Thoracic aorta (tissue), 2 donors: Measurements from ENCODE around the gene ANKRD33B. TPM values are rescaled to one million over a fixed set of nuclear protein-coding genes. Genes with fewer than 3 reads are reported as not detected.

Experiments
- ATAC-seq: fragments of 150-250 bp; one replicate; pipeline ENCODE4 v1.8.0; 2017; ENCODE audit warnings: low read depth; ENCODE audit not compliant: insufficient number of reproducible peaks, low FRiP score
- DNase-seq: peaks from one replicate; pipeline ENCODE4 v3.0.0-alpha.2; 2020; ENCODE audit warnings: low spot score
- H3K27ac ChIP-seq, 2 donors: fragments of 200-600 bp; sonication (generic); 1 replicate in 1 of 2; 2 replicates in 1 of 2; pipeline ENCODE4 v1.5.1; 2016; ENCODE audit warnings: mild to moderate bottlenecking in 2 of 2, moderate library complexity in 2 of 2
- H3K27me3 ChIP-seq: fragments of 200-600 bp; sonication (generic); replicated peaks from 2 replicates; pipeline ENCODE4 v1.6.0; 2016; ENCODE audit warnings: mild to moderate bottlenecking; ENCODE audit not compliant: insufficient read depth
- H3K36me3 ChIP-seq: fragments of 200-600 bp; sonication (generic); one replicate; pipeline ENCODE4 v1.5.1; 2016
- H3K4me1 ChIP-seq, 2 donors: fragments of 200-600 bp; sonication (generic); 1 replicate in 1 of 2; 2 replicates in 1 of 2; pipeline versions ENCODE4 v1.5.1 to v1.6.0; 2016; ENCODE audit warnings: low read depth in 2 of 2, mild to moderate bottlenecking in 1 of 2; ENCODE audit not compliant: control insufficient read depth in 1 of 2
- H3K4me3 ChIP-seq: fragments of 200-600 bp; sonication (generic); 2 replicates; pipeline ENCODE4 v1.5.1; 2016; ENCODE audit warnings: mild to moderate bottlenecking
- H3K9me3 ChIP-seq: fragments of 200-600 bp; sonication (generic); 2 replicates; pipeline ENCODE4 v1.5.1; 2016
- CTCF ChIP-seq: fragments of 200-600 bp; sonication (generic); IDR thresholded peaks from one replicate; pipeline ENCODE4 v1.5.1; 2019; ENCODE audit warnings: antibody characterized with exemption
- total RNA-seq, 2 donors: library from RNA; depleted of rRNA; stranded (reverse); fragments of >200 nt; gene quantifications; one replicate each; pipeline versions ENCODE4 v1.1.0 to v1.2.3, GENCODE V29; 2016

Gene ANKRD33B
- total RNA-seq, 2 donors from 2014 or later, result 4.9 to 5.7 TPM

GRCh38 chr5:10556289-10556807 lies 7.5 kb upstream of the ANKRD33B start:
- DNase-seq (no peak), ATAC-seq (no peak)
- Histone ChIP-seq H3K27me3 (no peaks in the 10 kb centered on the region), H3K36me3 (no peaks in the 10 kb centered on the region), H3K27ac (no peak overlapping the region), H3K4me1 (peaks cover 10 to 14% of the 10 kb centered on the region in 2 donors), H3K9me3 (no peaks in the 10 kb centered on the region), H3K4me3 (no peak overlapping the region)
- no peak for TF ChIP-seq CTCF

GRCh38 chr5:10556893-10557746 lies 6.8 kb upstream of the ANKRD33B start:
- H3K4me3 ChIP-seq, result no peak overlapping the region
- DNase-seq (no peak), ATAC-seq (no peak)
- no peaks in the 10 kb centered on the region for H3K27me3 ChIP-seq
- H3K9me3 ChIP-seq, result no peaks in the 10 kb centered on the region
- H3K4me1 ChIP-seq, result peaks cover 3 to 6% of the 10 kb centered on the region in 2 donors
- TF ChIP-seq CTCF, result no peak
- H3K27ac ChIP-seq, result no peak overlapping the region
- no peaks in the 10 kb centered on the region for H3K36me3 ChIP-seq

GRCh38 chr5:10559151-10559550 lies 4.7 kb upstream of the ANKRD33B start:
- no peak for TF ChIP-seq CTCF
- Histone ChIP-seq H3K27ac (no peak overlapping the region), H3K4me1 (peaks cover 0 to 8% of the 10 kb centered on the region in 2 donors), H3K9me3 (no peaks in the 10 kb centered on the region), H3K27me3 (no peaks in the 10 kb centered on the region), H3K36me3 (no peaks in the 10 kb centered on the region), H3K4me3 (no peak overlapping the region)
- ATAC-seq, result no peak
- no peak for DNase-seq

- Histone ChIP-seq H3K4me1 (peaks cover 0 to 8% of the 10 kb centered on the region in 2 donors), H3K9me3 (no peaks in the 10 kb centered on the region), H3K4me3 (no peak overlapping the region), H3K27ac (no peak overlapping the region), H3K27me3 (no peaks in the 10 kb centered on the region), H3K36me3 (no peaks in the 10 kb centered on the region)
- ATAC-seq (no peak), DNase-seq (no peak)
- TF ChIP-seq CTCF, result no peak
Observed at GRCh38 chr5:10559871-10560270, 4.0 kb upstream of the ANKRD33B start.

GRCh38 chr5:10562201-10563109 lies 1.4 kb upstream of the ANKRD33B start:
- DNase-seq, result no peak
- H3K36me3 ChIP-seq, result no peaks in the 10 kb centered on the region
- no peaks in the 10 kb centered on the region for H3K27me3 ChIP-seq
- no peak for ATAC-seq
- TF ChIP-seq CTCF, result no peak
- no peak overlapping the region for H3K27ac ChIP-seq
- H3K9me3 ChIP-seq, result no peaks in the 10 kb centered on the region
- H3K4me3 ChIP-seq, result peak overlapping the region; percentile 89
- H3K4me1 ChIP-seq, result peaks cover 12 to 29% of the 10 kb centered on the region in 2 donors
